Stimulated activated CD8-positive, alpha-beta memory T cell treated with anti-CD3 and anti-CD28 coated beads, Interleukin-7, amount 100 ng/mL, for 1 hour (primary cell): ENCODE results near the gene CDK15.
"Not testable (repeated sequence)": the region's sequence is repeated elsewhere in the genome, so short reads cannot be mapped to it uniquely, and the experiment has no call there.

Experiments used
- DNase-seq, 2 donors: peaks; one replicate each; pipeline ENCODE4 v3.0.0-alpha.2; 2020; ENCODE audit warnings: low read depth in 2 of 2

CDK15 gene

GRCh38 chr2:201806442-201807170 lies at the start of gene CDK15:
CDK15 (plus strand) TSS chr2:201806537; CDS start chr2:201806665, 128 bp downstream.
- no peak for DNase-seq

GRCh38 chr2:201758234-201758633 lies 48.1 kb upstream of the CDK15 start:
- no peak for DNase-seq

GRCh38 chr2:201758873-201759272 lies 47.5 kb upstream of the CDK15 start:
- no peak for DNase-seq

GRCh38 chr2:201759567-201759966 lies 46.8 kb upstream of the CDK15 start:
- no peak for DNase-seq

- DNase-seq, result no peak
These were observed 45.2 kb upstream of the CDK15 start for GRCh38 chr2:201761101-201761500.

- not testable (repeated sequence) for DNase-seq
These were observed 41.9 kb upstream of the CDK15 start for GRCh38 chr2:201764469-201764868.

- no peak for DNase-seq
These were observed 40.5 kb upstream of the CDK15 start for GRCh38 chr2:201765799-201766198.

- DNase-seq, result no peak
These were observed 37.4 kb upstream of the CDK15 start for GRCh38 chr2:201768918-201769317.

- no peak for DNase-seq
These were observed 36.5 kb upstream of the CDK15 start for GRCh38 chr2:201769666-201770373.

GRCh38 chr2:201773990-201774389 lies 32.3 kb upstream of the CDK15 start:
- DNase-seq, result no peak

- no peak for DNase-seq
These were observed 31.8 kb upstream of the CDK15 start for GRCh38 chr2:201774546-201774945.

- DNase-seq, result no peak
These were observed 31.0 kb upstream of the CDK15 start for GRCh38 chr2:201775326-201775725.

GRCh38 chr2:201777043-201777442 lies 29.3 kb upstream of the CDK15 start:
- DNase-seq, result no peak

GRCh38 chr2:201777869-201778268 lies 28.5 kb upstream of the CDK15 start:
- DNase-seq, result no peak

GRCh38 chr2:201779901-201780673 lies 26.2 kb upstream of the CDK15 start:
- DNase-seq, result peak in 1 of 2 donors; percentile 1

GRCh38 chr2:201780674-201781493 lies 25.5 kb upstream of the CDK15 start, which contains the start of gene ALS2:
ALS2 (minus strand) TSS chr2:201780933; CDS start chr2:201768885, 12,048 bp downstream.
- DNase-seq, result peak; percentile 79 to 87

- DNase-seq, result no peak
These were observed 24.7 kb upstream of the CDK15 start for GRCh38 chr2:201781557-201782051.

- no peak for DNase-seq
These were observed 21.8 kb upstream of the CDK15 start for GRCh38 chr2:201784563-201784962.

GRCh38 chr2:201785135-201785534 lies 21.2 kb upstream of the CDK15 start:
- no peak for DNase-seq

- DNase-seq, result no peak
These were observed 19.9 kb upstream of the CDK15 start for GRCh38 chr2:201786471-201786870.

GRCh38 chr2:201788371-201788770 lies 18.0 kb upstream of the CDK15 start:
- no peak for DNase-seq
